Stimulated activated CD4-positive, alpha-beta T cell treated with anti-CD3 and anti-CD28 coated beads, Interleukin-15, amount 100 ng/mL, for 1 hour (primary cell): ENCODE data around the gene MINDY4.

Experiments used
- DNase-seq, 2 donors: peaks; one replicate each; pipeline ENCODE4 v3.0.0-alpha.2; 2020; ENCODE audit warnings: low read depth in 1 of 2, low spot score in 1 of 2

MINDY4 gene

DNA sequence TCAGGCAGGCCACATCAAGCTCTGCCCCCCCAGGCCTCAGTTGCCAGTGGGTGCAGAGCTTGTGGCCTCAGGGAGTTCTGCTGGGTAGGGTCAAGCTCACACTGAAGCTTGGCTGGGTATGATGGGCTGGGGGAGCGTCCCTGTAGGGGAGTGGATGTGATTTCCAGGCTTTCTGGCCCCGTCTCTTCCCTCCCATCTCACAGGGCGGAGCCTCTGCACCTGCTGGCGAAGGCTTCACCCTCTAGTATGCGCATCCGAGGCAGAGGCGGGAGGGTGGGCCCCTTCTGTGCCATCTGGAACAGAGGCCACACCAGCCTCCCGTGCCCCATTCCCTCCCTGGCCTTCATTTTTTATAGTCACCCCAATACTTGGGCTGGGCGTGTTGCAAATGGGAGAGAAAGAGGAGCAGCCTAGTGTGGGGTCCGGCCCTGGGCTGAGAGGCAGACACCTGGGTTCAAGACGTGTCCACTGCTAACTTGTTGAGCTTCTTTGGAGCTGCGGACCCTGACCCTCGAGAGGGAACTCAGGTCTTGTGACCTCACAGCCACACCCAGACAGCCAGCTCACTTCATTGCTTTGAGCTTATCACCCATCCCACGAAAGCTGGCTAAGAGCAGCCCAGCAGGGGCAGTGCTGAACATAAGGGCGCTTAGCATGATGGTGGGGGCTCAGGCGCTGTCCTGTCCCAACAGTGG lies 142.8 kb downstream of the MINDY4 start:
- DNase-seq: no peak

DNA sequence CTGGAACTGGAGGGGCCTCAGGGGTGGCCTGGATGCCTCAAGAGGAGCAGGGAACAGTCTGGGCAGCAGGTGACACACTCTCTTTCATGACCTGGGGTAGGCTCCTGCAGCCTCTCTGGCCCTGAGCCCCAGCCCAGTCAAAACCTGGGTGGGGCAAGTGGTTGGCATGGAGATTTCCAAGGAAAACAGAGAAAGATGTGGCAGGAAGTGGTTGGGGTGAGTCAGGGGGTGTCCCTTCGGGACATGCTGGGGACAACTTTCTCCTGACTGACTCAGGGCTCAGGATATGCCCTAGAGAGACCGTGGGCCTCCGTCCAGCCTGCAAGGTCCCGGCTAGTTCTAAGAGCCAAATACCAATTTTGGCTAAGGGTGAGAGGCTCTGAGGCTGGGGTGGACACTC lies 143.4 kb downstream of the MINDY4 start:
- DNase-seq: no peak

DNA sequence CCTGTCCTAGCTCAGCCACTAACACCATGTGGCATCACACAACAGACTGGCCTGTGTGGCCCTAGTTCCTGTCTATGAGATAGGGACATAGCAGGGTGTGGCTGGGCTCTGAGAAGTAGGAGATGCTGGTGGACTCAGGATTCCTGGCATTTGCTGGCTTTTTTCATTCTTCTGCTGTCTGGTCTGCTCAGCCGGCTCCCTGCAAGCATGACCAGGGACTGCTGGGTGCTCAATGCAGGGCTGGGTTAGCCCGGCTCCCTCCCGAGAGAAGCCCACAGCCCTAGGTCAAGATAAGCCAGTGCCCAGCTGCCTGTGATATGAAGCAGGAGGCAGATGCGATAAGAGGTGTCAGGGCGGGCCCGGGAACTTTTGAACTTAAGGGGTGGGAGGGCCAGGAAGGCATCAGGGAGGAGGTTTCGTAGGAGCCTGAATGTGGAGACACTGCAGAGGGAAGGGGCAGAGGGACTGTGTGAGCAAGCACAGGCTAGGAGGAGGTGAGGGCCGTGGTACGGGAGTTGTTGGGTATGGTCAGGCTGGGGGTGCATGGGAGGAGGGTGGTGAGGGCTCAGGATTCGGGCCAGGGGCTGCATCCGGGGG lies 143.9 kb downstream of the MINDY4 start:
- no peak for DNase-seq

DNA sequence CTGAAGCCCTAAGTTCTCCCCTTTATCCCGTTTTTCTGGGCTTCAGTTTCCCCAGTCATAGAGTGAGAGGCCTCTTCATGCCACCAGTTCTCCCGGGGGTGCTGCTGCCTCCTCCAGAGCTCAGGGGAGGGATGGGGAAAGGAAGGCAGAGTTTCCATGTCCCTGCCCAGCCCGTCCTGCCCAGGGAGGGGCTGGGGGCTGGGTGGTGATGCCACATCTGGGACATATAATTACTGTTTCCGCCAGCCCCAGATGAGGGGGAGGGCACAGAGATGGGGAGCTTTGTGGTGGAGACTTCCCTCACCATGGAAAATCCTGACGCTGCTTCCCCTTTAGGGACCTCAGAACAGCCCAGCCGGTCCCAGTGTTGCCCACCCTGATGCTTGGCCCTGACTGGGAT lies 144.5 kb downstream of the MINDY4 start:
- DNase-seq: no peak

GRCh38 chr7:30916255-30916654 lies 145.0 kb downstream of the MINDY4 start:
- DNase-seq: no peak

GRCh38 chr7:30916767-30917166 lies 145.6 kb downstream of the MINDY4 start:
- no peak for DNase-seq

DNA sequence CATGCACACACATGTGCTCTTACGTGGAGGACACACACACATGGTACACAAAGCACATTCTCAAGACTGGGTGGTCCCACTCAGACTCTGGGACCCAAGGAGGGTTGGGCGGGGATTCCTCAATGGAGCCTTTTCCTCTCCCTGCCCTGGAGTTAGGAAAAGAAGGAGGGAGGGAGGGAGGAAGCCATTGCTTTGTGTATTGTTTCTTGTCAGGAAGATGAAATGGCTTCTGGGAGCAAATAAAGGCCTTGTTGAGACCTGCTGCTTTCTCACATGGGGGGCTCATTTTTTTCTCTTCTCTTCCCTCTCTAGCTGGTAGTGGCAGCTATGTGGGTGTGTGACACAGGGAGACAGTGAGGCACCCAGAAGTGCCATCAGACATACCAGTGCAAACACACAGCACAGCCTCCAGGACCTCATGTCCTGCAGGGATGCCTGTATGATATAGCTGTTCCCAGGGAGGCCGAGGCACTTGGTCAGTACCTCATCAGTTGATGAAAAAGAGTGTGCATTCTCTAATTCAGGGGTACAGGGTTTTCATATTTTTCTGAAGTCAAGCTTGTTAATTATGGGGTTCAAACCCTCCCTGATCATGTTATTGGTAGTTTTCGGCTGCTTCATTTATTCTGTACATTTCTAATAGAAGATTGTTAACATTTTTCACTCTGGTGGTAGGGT lies 146.1 kb downstream of the MINDY4 start:
- no peak for DNase-seq

- DNase-seq: no peak
Measured at GRCh38 chr7:30918676-30919075, 147.5 kb downstream of the MINDY4 start.

GRCh38 chr7:30920021-30920583 lies 148.9 kb downstream of the MINDY4 start:
- DNase-seq: no peak

GRCh38 chr7:30920584-30921539 lies 149.6 kb downstream of the MINDY4 start:
- DNase-seq: no peak

- no peak for DNase-seq
Measured at GRCh38 chr7:30921540-30922401, 150.6 kb downstream of the MINDY4 start.

DNA sequence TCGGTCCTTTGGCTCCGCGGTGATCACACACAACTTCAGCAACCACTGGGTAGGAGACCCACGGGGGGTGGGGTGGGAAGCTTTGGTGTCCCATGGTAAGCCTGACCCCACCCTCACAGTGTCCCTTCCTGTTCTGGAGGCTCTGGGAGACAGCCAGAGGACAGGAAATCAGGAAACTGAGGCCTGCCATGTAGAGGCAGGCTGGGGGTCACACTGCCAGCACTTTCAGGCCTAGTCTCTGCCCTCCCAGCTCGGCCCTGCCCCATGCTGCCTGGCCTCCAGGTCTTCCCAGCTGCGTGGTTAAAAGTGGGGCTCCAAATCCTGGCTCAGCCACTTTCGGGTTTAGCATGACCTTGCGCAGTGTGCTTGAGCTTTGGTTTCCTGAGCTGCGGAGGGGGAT lies 151.4 kb downstream of the MINDY4 start:
- DNase-seq: no peak

DNA sequence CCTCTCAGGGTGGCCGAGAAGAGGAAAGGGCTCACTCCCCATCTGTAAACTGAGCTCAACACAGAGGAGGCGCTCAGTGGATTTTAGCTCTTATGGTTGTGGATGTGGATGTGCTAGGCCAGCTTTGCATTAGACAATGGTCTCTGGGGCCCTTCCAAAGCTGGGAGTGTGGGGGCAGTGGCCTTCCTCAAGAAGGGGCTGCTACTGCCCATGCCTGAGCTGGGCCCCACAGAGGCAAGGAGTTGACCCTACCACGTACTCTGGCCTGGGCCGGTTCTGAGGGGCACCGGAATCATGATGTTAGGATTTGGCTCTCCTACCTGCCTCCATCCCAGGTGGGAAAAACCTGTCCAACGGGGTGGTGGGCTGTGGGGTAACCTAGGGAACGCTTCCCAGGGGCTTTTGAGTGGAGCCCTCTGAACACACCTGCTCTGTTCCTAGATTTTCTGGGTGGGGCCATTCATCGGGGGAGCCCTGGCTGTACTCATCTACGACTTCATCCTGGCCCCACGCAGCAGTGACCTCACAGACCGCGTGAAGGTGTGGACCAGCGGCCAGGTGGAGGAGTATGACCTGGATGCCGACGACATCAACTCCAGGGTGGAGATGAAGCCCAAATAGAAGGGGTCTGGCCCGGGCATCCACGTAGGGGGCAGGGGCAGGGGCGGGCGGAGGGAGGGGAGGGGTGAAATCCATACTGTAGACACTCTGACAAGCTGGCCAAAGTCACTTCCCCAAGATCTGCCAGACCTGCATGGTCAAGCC lies 152.0 kb downstream of the MINDY4 start:
- no peak for DNase-seq

- DNase-seq: no peak
Measured at GRCh38 chr7:30923774-30924413, 152.7 kb downstream of the MINDY4 start.

DNA sequence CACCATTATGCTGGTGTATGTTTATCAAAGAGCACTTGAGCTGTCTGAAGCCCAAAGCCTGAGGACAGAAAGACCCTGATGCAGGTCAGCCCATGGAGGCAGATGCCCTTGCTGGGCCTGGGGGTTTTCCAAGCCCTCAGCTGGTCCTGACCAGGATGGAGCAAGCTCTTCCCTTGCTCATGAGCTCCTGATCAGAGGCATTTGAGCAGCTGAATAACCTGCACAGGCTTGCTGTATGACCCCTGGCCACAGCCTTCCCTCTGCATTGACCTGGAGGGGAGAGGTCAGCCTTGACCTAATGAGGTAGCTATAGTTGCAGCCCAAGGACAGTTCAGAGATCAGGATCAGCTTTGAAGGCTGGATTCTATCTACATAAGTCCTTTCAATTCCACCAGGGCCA lies 153.4 kb downstream of the MINDY4 start:
- no peak for DNase-seq

DNA sequence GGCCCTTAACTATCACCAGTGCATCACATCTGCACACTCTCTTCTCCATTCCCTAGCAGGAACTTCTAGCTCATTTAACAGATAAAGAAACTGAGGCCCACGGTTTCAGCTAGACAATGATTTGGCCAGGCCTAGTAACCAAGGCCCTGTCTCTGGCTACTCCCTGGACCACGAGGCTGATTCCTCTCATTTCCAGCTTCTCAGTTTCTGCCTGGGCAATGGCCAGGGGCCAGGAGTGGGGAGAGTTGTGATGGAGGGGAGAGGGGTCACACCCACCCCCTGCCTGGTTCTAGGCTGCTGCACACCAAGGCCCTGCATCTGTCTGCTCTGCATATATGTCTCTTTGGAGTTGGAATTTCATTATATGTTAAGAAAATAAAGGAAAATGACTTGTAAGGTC lies 153.9 kb downstream of the MINDY4 start:
- DNase-seq: no peak

GRCh38 chr7:30925913-30926312 lies 154.7 kb downstream of the MINDY4 start:
- no peak for DNase-seq

GRCh38 chr7:30926313-30926712 lies 155.1 kb downstream of the MINDY4 start:
- no peak for DNase-seq

DNA sequence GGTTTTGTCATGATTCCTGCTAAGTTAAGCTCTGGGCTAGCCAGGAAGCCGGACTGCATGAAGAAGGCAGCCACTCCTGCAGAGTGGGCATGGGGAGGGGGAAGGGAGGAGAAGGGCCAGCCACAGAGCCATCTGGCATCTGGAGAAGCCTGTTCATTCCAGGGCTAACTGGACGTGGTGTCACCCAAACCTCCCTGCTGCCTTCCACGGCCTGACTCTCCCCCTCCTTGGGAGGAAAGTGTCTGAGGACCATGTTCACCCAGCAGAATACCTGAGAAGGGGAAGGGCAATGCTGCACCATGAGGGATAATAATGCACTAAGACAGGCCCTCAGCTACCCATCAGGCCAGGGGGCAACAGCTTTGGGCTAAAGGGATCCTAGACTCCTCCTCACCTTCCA lies 155.8 kb downstream of the MINDY4 start:
- DNase-seq: no peak
